Vagina (tissue), 2 donors: ENCODE measurements around the gene PRKCE. TPM values are rescaled to one million over a fixed set of nuclear protein-coding genes. Genes with fewer than 3 reads are reported as not detected.

Source experiments
- DNase-seq, 2 donors: peaks; one replicate each; pipeline ENCODE4 v3.0.0-alpha.2; 2017; ENCODE audit errors: extremely low spot score in 2 of 2
- H3K27ac ChIP-seq: fragments of 200-600 bp; sonication (generic); one replicate; pipeline ENCODE4 v1.5.1; 2019
- H3K27me3 ChIP-seq: fragments of 200-600 bp; sonication (generic); one replicate; pipeline ENCODE4 v1.5.1; 2019
- H3K36me3 ChIP-seq, 2 donors: fragments of 200-600 bp; sonication (generic); one replicate each; pipeline ENCODE4 v1.5.1; 2017 to 2019
- H3K4me1 ChIP-seq: fragments of 200-600 bp; sonication (generic); one replicate; pipeline ENCODE4 v1.5.1; 2019
- H3K4me3 ChIP-seq, 2 donors: fragments of 200-600 bp; sonication (generic); 1 replicate in 1 of 2; 2 replicates in 1 of 2; pipeline ENCODE4 v1.5.1; 2016 to 2019
- H3K9me3 ChIP-seq: fragments of 200-600 bp; sonication (generic); one replicate; pipeline ENCODE4 v1.5.1; 2019
- CTCF ChIP-seq, 3 experiments: fragments of 450-650 bp in 2 of 3; fragments of 200-600 bp in 1 of 3; sonication (generic) in 1 of 3; IDR thresholded peaks; one replicate each; pipeline ENCODE4 v1.5.1; 2017 to 2019; ENCODE audit warnings: antibody characterized with exemption in 3 of 3, mild to moderate bottlenecking in 2 of 3, moderate library complexity in 2 of 3
- POLR2A ChIP-seq, 2 donors: fragments of 450-650 bp; IDR thresholded peaks; one replicate each; pipeline ENCODE4 v1.6.1; 2017; ENCODE audit warnings: antibody characterized with exemption in 2 of 2, mild to moderate bottlenecking in 2 of 2, moderate library complexity in 2 of 2
- POLR2AphosphoS5 ChIP-seq, 2 donors: sonication (generic); formaldehyde crosslinking; IDR thresholded peaks; one replicate each; pipeline ENCODE4 v1.9.0; 2017; ENCODE audit warnings: antibody characterized with exemption in 2 of 2, mild to moderate bottlenecking in 2 of 2, low read depth in 1 of 2; ENCODE audit not compliant: insufficient read depth in 1 of 2
- intact Hi-C: fragments of 100-400 bp; cut with DNase I; formaldehyde crosslinking; loops from one replicate; pipeline ENCODE4 v1.15.1; 2023
- total RNA-seq: library from RNA; depleted of rRNA; stranded (reverse); fragments of >200 nt; gene quantifications from one replicate; pipeline ENCODE4 v1.2.3, GENCODE V29; 2016

Gene PRKCE
- total RNA-seq, 1 donor from 2014 or later: 11.8 TPM

GRCh38 chr2:46184794-46185583, 533.5 kb downstream of the PRKCE start:
- Histone ChIP-seq H3K9me3 (no peaks in the 10 kb centered on the region), H3K27me3 (no peaks in the 10 kb centered on the region), H3K27ac (no peak overlapping the region), H3K4me3 (no peak overlapping the region), H3K36me3 (no peaks in the 10 kb centered on the region), H3K4me1 (peaks cover 20% of the 10 kb centered on the region)
- TF ChIP-seq CTCF (IDR thresholded peaks at IDR 0.05): no peak
- no peak for TF ChIP-seq POLR2A (IDR thresholded peaks at IDR 0.05)
- no peak for TF ChIP-seq POLR2AphosphoS5 (IDR thresholded peaks at IDR 0.05; ENCODE audit: insufficient read depth in 1 of 2, low read depth in 1 of 2)
- intact Hi-C loops: no loop called here
- DNase-seq: peak in 1 of 2 donors; percentile 77

GRCh38 chr2:46187112-46187618, 535.7 kb downstream of the PRKCE start:
- peak in 1 of 2 donors; percentile 89 for DNase-seq

GRCh38 chr2:46188041-46188716, 536.7 kb downstream of the PRKCE start:
- no peaks in the 10 kb centered on the region for H3K9me3 ChIP-seq
- peak overlapping the region; percentile 69 for H3K27ac ChIP-seq
- intact Hi-C loops: no loop called here
- no peaks in the 10 kb centered on the region for H3K36me3 ChIP-seq
- DNase-seq: peak in 1 of 2 donors; percentile 82
- no peak overlapping the region for H3K4me3 ChIP-seq
- no peak for TF ChIP-seq POLR2AphosphoS5 (IDR thresholded peaks at IDR 0.05; ENCODE audit: insufficient read depth in 1 of 2, low read depth in 1 of 2)
- TF ChIP-seq POLR2A (IDR thresholded peaks at IDR 0.05): no peak
- TF ChIP-seq CTCF (IDR thresholded peaks at IDR 0.05): no peak
- H3K27me3 ChIP-seq: no peaks in the 10 kb centered on the region
- H3K4me1 ChIP-seq: peaks cover 20% of the 10 kb centered on the region

More at GRCh38 chr2:46187112-46187618, 535.7 kb downstream of the PRKCE start:
- Histone ChIP-seq H3K4me3 (peak overlapping the region; percentile 12 to 22), H3K27me3 (no peaks in the 10 kb centered on the region), H3K9me3 (no peaks in the 10 kb centered on the region), H3K4me1 (peaks cover 20% of the 10 kb centered on the region), H3K36me3 (no peaks in the 10 kb centered on the region), H3K27ac (peak overlapping the region; percentile 69)
- intact Hi-C loops: no loop called here
- TF ChIP-seq POLR2AphosphoS5 (IDR thresholded peaks at IDR 0.05; ENCODE audit: insufficient read depth in 1 of 2, low read depth in 1 of 2): peak in 1 of 2 donors; percentile 38
- TF ChIP-seq POLR2A (IDR thresholded peaks at IDR 0.05): no peak
- no peak for TF ChIP-seq CTCF (IDR thresholded peaks at IDR 0.05)

GRCh38 chr2:46193356-46193755, 541.9 kb downstream of the PRKCE start:
- no peaks in the 10 kb centered on the region for H3K27me3 ChIP-seq
- peak in 1 of 2 donors; percentile 77 for DNase-seq
- intact Hi-C loops: no loop called here
- H3K36me3 ChIP-seq: no peaks in the 10 kb centered on the region
- H3K4me3 ChIP-seq: no peak overlapping the region
- no peaks in the 10 kb centered on the region for H3K9me3 ChIP-seq
- no peak for TF ChIP-seq POLR2AphosphoS5 (IDR thresholded peaks at IDR 0.05; ENCODE audit: insufficient read depth in 1 of 2, low read depth in 1 of 2)
- no peak for TF ChIP-seq CTCF (IDR thresholded peaks at IDR 0.05)
- TF ChIP-seq POLR2A (IDR thresholded peaks at IDR 0.05): no peak
- peaks cover 9% of the 10 kb centered on the region for H3K4me1 ChIP-seq
- H3K27ac ChIP-seq: no peak overlapping the region
